GM23338 (cell line): ENCODE measurements around the gene AKR1C2. TPM values are rescaled to one million over a fixed set of nuclear protein-coding genes. Genes with fewer than 3 reads are reported as not detected.
"Not testable (repeated sequence)": the region's sequence is repeated elsewhere in the genome, so short reads cannot be mapped to it uniquely, and the experiment has no call there.

ENCODE experiments used
- ATAC-seq: fragments of 200-7000 bp; cut with Tn5 transposase; 3 replicates; pipeline ENCODE4 v1.9.1; 2020
- DNase-seq: peaks from one replicate; pipeline ENCODE4 v3.0.0-alpha.2; 2015; ENCODE audit warnings: low spot score
- H2AFZ ChIP-seq: fragments of 200-600 bp; sonication (generic); 2 replicates; pipeline ENCODE4 v1.8.0; 2016; ENCODE audit warnings: antibody characterized with exemption, mild to moderate bottlenecking, moderate library complexity
- H3F3A ChIP-seq: fragments of 200-600 bp; sonication (generic); replicated peaks from 2 replicates; pipeline ENCODE4 v1.8.0; 2017; ENCODE audit warnings: antibody characterized with exemption, mixed run types, low read depth
- H3K27ac ChIP-seq: fragments of 200-600 bp; sonication (generic); 2 replicates; pipeline ENCODE4 v1.6.1; 2016; ENCODE audit warnings: low read depth
- H3K27me3 ChIP-seq: fragments of 200-600 bp; sonication (generic); 2 replicates; pipeline ENCODE4 v1.8.0; 2016; ENCODE audit warnings: mild to moderate bottlenecking, mixed run types, moderate library complexity; ENCODE audit not compliant: insufficient read depth
- H3K36me3 ChIP-seq: fragments of 200-600 bp; sonication (generic); 2 replicates; pipeline ENCODE4 v1.8.0; 2016; ENCODE audit warnings: mild to moderate bottlenecking; ENCODE audit not compliant: insufficient read depth
- H3K4me1 ChIP-seq: fragments of 200-600 bp; sonication (generic); 2 replicates; pipeline ENCODE4 v1.8.0; 2016; ENCODE audit warnings: mild to moderate bottlenecking, moderate library complexity; ENCODE audit not compliant: insufficient read depth
- H3K4me2 ChIP-seq: fragments of 200-600 bp; sonication (generic); 2 replicates; pipeline ENCODE4 v1.7.1; 2017; ENCODE audit warnings: mixed run types
- H3K4me3 ChIP-seq: fragments of 200-600 bp; sonication (generic); 2 replicates; pipeline ENCODE4 v1.6.1; 2016; ENCODE audit warnings: mixed run types
- H3K79me2 ChIP-seq: fragments of 200-600 bp; sonication (generic); replicated peaks from 2 replicates; pipeline ENCODE4 v1.8.0; 2017; ENCODE audit warnings: mild to moderate bottlenecking; ENCODE audit not compliant: insufficient read depth
- H3K9me2 ChIP-seq: fragments of 200-600 bp; sonication (generic); 2 replicates; pipeline ENCODE4 v1.8.0; 2017; ENCODE audit not compliant: insufficient read depth
- H4K20me1 ChIP-seq: fragments of 200-600 bp; sonication (generic); replicated peaks from 2 replicates; pipeline ENCODE4 v1.8.0; 2017; ENCODE audit warnings: mild to moderate bottlenecking; ENCODE audit not compliant: insufficient read depth
- H3K27ac Mint-ChIP-seq: 2 replicates; pipeline ENCODE4 v1.8.0; 2020; ENCODE audit warnings: inconsistent platforms, mild to moderate bottlenecking, moderate library complexity, mixed read lengths
- H3K27me3 Mint-ChIP-seq: 3 replicates; pipeline ENCODE4 v1.8.0; 2022; ENCODE audit warnings: low read depth, mild to moderate bottlenecking, moderate library complexity, mixed read lengths, inconsistent platforms; ENCODE audit not compliant: insufficient read depth, poor library complexity
- H3K36me3 Mint-ChIP-seq: 3 replicates; pipeline ENCODE4 v1.8.0; 2021; ENCODE audit warnings: low read depth, mild to moderate bottlenecking, inconsistent platforms, moderate library complexity, mixed read lengths
- H3K4me1 Mint-ChIP-seq: 3 replicates; pipeline ENCODE4 v1.8.0; 2020; ENCODE audit warnings: mild to moderate bottlenecking, inconsistent platforms, mixed read lengths
- H3K4me3 Mint-ChIP-seq: 3 replicates; pipeline ENCODE4 v1.8.0; 2021; ENCODE audit warnings: moderate library complexity, mild to moderate bottlenecking, inconsistent platforms, mixed read lengths
- H3K9me3 Mint-ChIP-seq: 3 replicates; pipeline ENCODE4 v1.8.0; 2020; ENCODE audit warnings: moderate library complexity, mild to moderate bottlenecking, inconsistent platforms, mixed read lengths
- CREB1 ChIP-seq: fragments of 250-450 bp; sonication (Bioruptor Pico); IDR thresholded peaks from 2 replicates; pipeline ENCODE4 v1.5.0; 2020; ENCODE audit warnings: low read depth, mild to moderate bottlenecking, moderate library complexity
- EZH2 ChIP-seq: fragments of 200-600 bp; sonication (generic); IDR thresholded peaks from one replicate; pipeline ENCODE4 v1.8.0; 2017; ENCODE audit warnings: antibody characterized with exemption, mild to moderate bottlenecking, low read depth; ENCODE audit not compliant: unreplicated experiment
- EZH2phosphoT487 ChIP-seq: fragments of 200-600 bp; sonication (generic); IDR thresholded peaks from one replicate; pipeline ENCODE4 v1.8.1; 2018; ENCODE audit warnings: antibody characterized with exemption; ENCODE audit not compliant: unreplicated experiment
- NANOG ChIP-seq: IDR thresholded peaks from 2 replicates; pipeline ENCODE4 v1.6.1; 2016; ENCODE audit warnings: antibody characterized with exemption, borderline replicate concordance
- ZNF331 ChIP-seq: fragments of 250-450 bp; sonication (Bioruptor Pico); IDR thresholded peaks from 2 replicates; pipeline ENCODE4 v1.5.0; 2020; ENCODE audit warnings: low read depth, mild to moderate bottlenecking, moderate library complexity
- polyA plus RNA-seq: library from polyadenylated mRNA; unstranded; fragments of >200 nt; fragmentation: Nextera tagmentation; extraction: Ambion mirVana; gene quantifications from 2 replicates; pipeline ENCODE4 v1.2.1, GENCODE V29; 2016
- total RNA-seq: library from RNA; depleted of rRNA; stranded (reverse); fragments of >200 nt; shearing (Covaris generic); gene quantifications from 2 replicates; pipeline ENCODE4 v1.2.3, GENCODE V29; 2014
- TF ChIP-seq, protein P1 (sequence below): IDR thresholded peaks from one replicate; pipeline ENCODE4 v1.6.1; 2018; ENCODE audit warnings: antibody characterized with exemption; ENCODE audit not compliant: unreplicated experiment
- TF ChIP-seq, protein P2 (sequence below): IDR thresholded peaks from 2 replicates; pipeline ENCODE4 v1.6.1; 2016; ENCODE audit warnings: antibody characterized with exemption
- TF ChIP-seq, protein P3 (sequence below), 2 experiments: fragments of 200-600 bp in 1 of 2; sonication (generic) in 1 of 2; conservative IDR thresholded peaks; 2 replicates each; pipeline versions ENCODE4 v1.5.1 to v1.6.1; 2016 to 2017; ENCODE audit warnings: antibody characterized with exemption in 2 of 2, low read depth in 2 of 2, mild to moderate bottlenecking in 2 of 2, moderate library complexity in 1 of 2

Gene AKR1C2
- total and polyA plus RNA-seq, 2 experiments from 2014 or later: 0.35 to 0.86 TPM

DNA sequence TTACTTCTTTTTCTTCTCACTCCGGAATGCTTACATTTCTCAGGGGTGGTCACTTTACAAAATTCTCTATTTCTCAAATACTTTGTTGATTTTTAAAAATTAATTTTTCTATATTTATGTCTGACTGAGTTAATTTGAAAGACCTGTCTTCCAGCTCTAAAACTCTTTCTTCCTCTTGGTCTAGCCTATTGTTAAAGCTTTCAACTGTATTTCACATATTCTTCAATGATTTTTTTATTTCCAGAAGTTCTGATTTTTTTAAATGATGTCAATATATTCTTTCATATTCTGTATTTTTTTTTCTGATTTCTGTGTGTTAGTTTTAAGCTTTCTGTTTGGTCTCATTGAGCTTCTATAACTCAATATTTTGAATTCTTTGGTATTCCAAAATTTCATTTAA lies 27.3 kb upstream of the AKR1C2 start (continued):
- TF ChIP-seq, protein P1, sequence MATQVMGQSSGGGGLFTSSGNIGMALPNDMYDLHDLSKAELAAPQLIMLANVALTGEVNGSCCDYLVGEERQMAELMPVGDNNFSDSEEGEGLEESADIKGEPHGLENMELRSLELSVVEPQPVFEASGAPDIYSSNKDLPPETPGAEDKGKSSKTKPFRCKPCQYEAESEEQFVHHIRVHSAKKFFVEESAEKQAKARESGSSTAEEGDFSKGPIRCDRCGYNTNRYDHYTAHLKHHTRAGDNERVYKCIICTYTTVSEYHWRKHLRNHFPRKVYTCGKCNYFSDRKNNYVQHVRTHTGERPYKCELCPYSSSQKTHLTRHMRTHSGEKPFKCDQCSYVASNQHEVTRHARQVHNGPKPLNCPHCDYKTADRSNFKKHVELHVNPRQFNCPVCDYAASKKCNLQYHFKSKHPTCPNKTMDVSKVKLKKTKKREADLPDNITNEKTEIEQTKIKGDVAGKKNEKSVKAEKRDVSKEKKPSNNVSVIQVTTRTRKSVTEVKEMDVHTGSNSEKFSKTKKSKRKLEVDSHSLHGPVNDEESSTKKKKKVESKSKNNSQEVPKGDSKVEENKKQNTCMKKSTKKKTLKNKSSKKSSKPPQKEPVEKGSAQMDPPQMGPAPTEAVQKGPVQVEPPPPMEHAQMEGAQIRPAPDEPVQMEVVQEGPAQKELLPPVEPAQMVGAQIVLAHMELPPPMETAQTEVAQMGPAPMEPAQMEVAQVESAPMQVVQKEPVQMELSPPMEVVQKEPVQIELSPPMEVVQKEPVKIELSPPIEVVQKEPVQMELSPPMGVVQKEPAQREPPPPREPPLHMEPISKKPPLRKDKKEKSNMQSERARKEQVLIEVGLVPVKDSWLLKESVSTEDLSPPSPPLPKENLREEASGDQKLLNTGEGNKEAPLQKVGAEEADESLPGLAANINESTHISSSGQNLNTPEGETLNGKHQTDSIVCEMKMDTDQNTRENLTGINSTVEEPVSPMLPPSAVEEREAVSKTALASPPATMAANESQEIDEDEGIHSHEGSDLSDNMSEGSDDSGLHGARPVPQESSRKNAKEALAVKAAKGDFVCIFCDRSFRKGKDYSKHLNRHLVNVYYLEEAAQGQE: no peak

DNA sequence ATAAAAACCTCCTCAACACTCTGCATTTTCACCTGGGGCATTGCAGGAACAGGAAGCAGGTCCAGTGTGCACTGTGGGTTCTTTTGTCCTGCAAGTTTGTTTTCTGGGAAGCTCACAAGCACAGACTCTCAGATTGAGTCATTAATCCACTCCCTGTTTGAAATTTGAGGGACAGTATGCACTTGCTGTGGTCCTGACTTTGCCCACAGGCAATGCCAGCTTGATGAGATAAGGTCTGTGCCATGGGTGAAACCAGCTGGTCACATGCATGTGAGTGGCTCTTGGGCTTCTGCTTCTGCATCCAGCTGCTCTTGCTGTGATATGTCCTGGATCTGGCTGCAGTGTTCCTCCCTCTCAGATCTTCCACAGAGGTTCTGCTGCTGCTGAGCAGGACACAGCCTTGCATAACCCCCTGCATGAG lies 21.8 kb upstream of the AKR1C2 start:
- H4K20me1 ChIP-seq, H3K27me3 ChIP-seq, H3K27ac ChIP-seq, DNase-seq, H3K4me2 ChIP-seq, H3K4me3 ChIP-seq, H3K9me2 ChIP-seq, H3K4me1 ChIP-seq, ATAC-seq, H3K4me1 Mint-ChIP-seq, H3K4me3 Mint-ChIP-seq, H3K9me3 Mint-ChIP-seq, H3K79me2 ChIP-seq, H3K36me3 Mint-ChIP-seq, H3F3A ChIP-seq, H3K27ac Mint-ChIP-seq, H3K36me3 ChIP-seq, H2AFZ ChIP-seq: not testable (repeated sequence)
- peaks cover 10% of the 10 kb centered on the region for H3K27me3 Mint-ChIP-seq

DNA sequence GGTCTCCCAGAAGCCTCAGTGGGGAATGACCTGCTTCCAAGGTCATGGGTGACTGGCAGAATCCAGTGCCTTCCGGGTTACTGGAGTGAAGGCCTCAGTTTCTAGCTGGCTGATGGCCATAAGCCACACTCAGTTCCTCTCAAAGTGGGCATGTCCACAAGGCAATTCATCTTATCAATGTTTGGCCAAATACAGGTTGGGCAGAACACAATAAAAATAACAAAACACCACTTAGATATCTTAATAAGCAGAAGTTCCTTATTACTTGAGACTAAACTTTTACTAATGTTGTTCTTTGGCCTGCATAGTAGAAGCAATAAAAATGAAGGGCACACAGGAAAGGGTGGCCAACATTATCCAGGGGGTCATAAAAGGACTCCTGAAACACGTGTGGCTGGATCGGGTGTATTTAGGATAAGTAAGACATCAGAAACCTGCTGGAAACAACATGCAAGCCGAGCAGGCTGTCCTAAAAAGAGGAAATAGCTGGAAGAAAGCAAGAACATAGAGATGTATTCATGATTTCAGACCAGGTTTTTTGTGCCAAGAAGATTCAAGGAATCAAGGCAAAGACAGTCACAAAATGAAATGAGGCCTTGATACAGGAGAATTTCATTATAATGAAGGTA lies 19.6 kb upstream of the AKR1C2 start:
- no peak for ATAC-seq
- TF ChIP-seq, protein P2, sequence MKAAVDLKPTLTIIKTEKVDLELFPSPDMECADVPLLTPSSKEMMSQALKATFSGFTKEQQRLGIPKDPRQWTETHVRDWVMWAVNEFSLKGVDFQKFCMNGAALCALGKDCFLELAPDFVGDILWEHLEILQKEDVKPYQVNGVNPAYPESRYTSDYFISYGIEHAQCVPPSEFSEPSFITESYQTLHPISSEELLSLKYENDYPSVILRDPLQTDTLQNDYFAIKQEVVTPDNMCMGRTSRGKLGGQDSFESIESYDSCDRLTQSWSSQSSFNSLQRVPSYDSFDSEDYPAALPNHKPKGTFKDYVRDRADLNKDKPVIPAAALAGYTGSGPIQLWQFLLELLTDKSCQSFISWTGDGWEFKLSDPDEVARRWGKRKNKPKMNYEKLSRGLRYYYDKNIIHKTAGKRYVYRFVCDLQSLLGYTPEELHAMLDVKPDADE: no peak
- TF ChIP-seq CREB1 (CRISPR knock-in tag) (no peak), NANOG (no peak), EZH2phosphoT487 (no peak), ZNF331 (CRISPR knock-in tag) (no peak), EZH2 (no peak)
- TF ChIP-seq, protein P1: no peak
- TF ChIP-seq, protein P3, sequence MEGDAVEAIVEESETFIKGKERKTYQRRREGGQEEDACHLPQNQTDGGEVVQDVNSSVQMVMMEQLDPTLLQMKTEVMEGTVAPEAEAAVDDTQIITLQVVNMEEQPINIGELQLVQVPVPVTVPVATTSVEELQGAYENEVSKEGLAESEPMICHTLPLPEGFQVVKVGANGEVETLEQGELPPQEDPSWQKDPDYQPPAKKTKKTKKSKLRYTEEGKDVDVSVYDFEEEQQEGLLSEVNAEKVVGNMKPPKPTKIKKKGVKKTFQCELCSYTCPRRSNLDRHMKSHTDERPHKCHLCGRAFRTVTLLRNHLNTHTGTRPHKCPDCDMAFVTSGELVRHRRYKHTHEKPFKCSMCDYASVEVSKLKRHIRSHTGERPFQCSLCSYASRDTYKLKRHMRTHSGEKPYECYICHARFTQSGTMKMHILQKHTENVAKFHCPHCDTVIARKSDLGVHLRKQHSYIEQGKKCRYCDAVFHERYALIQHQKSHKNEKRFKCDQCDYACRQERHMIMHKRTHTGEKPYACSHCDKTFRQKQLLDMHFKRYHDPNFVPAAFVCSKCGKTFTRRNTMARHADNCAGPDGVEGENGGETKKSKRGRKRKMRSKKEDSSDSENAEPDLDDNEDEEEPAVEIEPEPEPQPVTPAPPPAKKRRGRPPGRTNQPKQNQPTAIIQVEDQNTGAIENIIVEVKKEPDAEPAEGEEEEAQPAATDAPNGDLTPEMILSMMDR (conservative IDR thresholded peaks at IDR 0.05; ENCODE audit: low read depth in 2 of 2): no peak

More for the DNA sequence above, 19.6 kb upstream of the AKR1C2 start:
- Mint-ChIP-seq H3K36me3 (no peaks in the 10 kb centered on the region), H3K4me3 (no peak overlapping the region), H3K9me3 (no peaks in the 10 kb centered on the region), H3K4me1 (peaks cover 4% of the 10 kb centered on the region; the same call in 2 of the 3 replicates), H3K27me3 (peaks cover 7% of the 10 kb centered on the region), H3K27ac (no peak overlapping the region)
- no peaks in the 10 kb centered on the region for H4K20me1 ChIP-seq
- DNase-seq: no peak
- no peak overlapping the region for H3K4me2 ChIP-seq
- H3K4me1 ChIP-seq: peaks cover 7% of the 10 kb centered on the region
- no peaks in the 10 kb centered on the region for H3K79me2 ChIP-seq
- H3K27me3 ChIP-seq: no peaks in the 10 kb centered on the region
- no peak overlapping the region for H3K27ac ChIP-seq
- H3F3A ChIP-seq: no peaks in the 10 kb centered on the region
- no peak overlapping the region for H3K4me3 ChIP-seq
- H2AFZ ChIP-seq: no peak overlapping the region
- no peaks in the 10 kb centered on the region for H3K9me2 ChIP-seq
- H3K36me3 ChIP-seq: no peaks in the 10 kb centered on the region
